Fibroblast of lung (primary cell): ENCODE results near the gene PRR36.

ENCODE experiments used
- EZH2 ChIP-seq: IDR thresholded peaks from 2 replicates; pipeline ENCODE4 v1.5.1; 2012; ENCODE audit warnings: low read length, control low read depth, mild to moderate bottlenecking; ENCODE audit errors: missing control alignments
- TF ChIP-seq, protein P1 (sequence below), 2 donors: IDR thresholded peaks in 1 of 2; conservative IDR thresholded peaks in 1 of 2; 1 replicate in 1 of 2; 2 replicates in 1 of 2; pipeline ENCODE4 v1.5.1; 2011 to 2012; ENCODE audit warnings: low read length in 2 of 2, control low read depth in 1 of 2, inconsistent platforms in 1 of 2, low read depth in 1 of 2, mild to moderate bottlenecking in 1 of 2

DNA sequence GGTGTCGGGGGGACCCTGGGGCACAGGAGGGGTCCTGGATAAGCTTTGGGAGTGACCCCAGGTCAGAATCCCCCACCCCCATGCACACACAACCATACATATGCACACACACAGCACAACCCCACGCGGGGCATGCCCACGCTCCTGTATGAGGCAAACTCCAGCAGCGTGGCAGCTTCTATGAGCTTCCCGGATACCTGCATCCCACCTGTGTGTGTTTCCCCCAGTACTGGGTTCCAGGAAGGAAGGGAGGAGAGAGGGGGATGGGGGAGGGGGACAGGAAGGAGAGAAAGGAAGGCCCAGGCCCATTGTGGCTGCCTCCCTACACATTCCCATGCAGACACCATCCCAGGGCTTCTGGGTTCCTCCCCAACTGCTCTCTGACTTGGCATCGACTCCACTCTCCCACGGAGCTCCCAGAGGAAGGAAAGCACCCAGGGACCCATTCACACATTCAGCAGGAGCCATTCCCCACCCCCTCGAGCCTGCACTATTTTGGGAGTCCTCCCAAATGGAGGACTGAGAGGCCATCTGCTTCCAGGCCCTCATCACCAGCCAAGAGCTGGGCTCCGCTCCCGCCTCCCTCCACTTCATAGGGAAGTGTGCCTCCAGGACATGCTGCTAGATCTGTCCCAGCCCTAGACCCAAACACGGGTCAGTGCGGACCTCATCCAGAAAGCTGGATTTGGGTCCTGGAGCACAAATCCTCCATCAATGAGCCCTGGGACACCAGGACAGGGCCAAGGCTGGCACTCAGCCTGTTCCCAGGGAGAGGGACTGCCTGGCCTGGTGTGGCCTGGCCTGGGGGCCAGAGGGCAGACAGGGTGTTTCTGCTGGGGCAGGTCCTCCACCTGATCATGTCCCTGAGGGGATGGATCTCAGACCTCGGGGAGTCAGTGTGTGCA is 13.2 kb downstream of the PRR36 start:
- TF ChIP-seq, protein P1, sequence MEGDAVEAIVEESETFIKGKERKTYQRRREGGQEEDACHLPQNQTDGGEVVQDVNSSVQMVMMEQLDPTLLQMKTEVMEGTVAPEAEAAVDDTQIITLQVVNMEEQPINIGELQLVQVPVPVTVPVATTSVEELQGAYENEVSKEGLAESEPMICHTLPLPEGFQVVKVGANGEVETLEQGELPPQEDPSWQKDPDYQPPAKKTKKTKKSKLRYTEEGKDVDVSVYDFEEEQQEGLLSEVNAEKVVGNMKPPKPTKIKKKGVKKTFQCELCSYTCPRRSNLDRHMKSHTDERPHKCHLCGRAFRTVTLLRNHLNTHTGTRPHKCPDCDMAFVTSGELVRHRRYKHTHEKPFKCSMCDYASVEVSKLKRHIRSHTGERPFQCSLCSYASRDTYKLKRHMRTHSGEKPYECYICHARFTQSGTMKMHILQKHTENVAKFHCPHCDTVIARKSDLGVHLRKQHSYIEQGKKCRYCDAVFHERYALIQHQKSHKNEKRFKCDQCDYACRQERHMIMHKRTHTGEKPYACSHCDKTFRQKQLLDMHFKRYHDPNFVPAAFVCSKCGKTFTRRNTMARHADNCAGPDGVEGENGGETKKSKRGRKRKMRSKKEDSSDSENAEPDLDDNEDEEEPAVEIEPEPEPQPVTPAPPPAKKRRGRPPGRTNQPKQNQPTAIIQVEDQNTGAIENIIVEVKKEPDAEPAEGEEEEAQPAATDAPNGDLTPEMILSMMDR (conservative IDR thresholded peaks at IDR 0.05 in 1 of 2, IDR thresholded peaks at IDR 0.05 in 1 of 2; ENCODE audit: low read depth in 1 of 2, low read length in 2 of 2): no peak
- TF ChIP-seq EZH2: no peak
